Motor neuron (in vitro differentiated cells): ENCODE measurements around the gene DMBX1. TPM values are rescaled to one million over a fixed set of nuclear protein-coding genes. Genes with fewer than 3 reads are reported as not detected.

Experiments
- ATAC-seq, 8 experiments: fragments of 200-7000 bp; cut with Tn5 transposase; replicated peaks in 6 of 8; 2 replicates each; pipeline ENCODE4 v1.8.0; 2021; ENCODE audit warnings: mild to moderate bottlenecking in 8 of 8, moderate library complexity in 8 of 8
- H3K27ac ChIP-seq, 2 donors: fragments of 250-450 bp; sonication (Bioruptor Pico); 2 replicates each; pipeline ENCODE4 v1.9.0; 2021; ENCODE audit warnings: antibody characterized with exemption in 2 of 2, mild to moderate bottlenecking in 2 of 2, moderate library complexity in 1 of 2
- H3K4me1 ChIP-seq, 2 donors: fragments of 250-450 bp; sonication (Bioruptor Pico); replicated peaks in 1 of 2; 2 replicates each; pipeline ENCODE4 v1.6.1; 2021; ENCODE audit warnings: antibody characterized with exemption in 2 of 2, mild to moderate bottlenecking in 2 of 2, moderate library complexity in 1 of 2
- H3K4me3 ChIP-seq, 5 donors: fragments of 250-450 bp; sonication (Bioruptor Pico); 2 replicates each; pipeline ENCODE4 v1.9.0; 2021; ENCODE audit warnings: antibody characterized with exemption in 5 of 5, mild to moderate bottlenecking in 5 of 5, moderate library complexity in 4 of 5
- WGBS, 10 experiments: fragments of 450-650 bp; shearing (Covaris generic); methylation state at CpG; one replicate each; pipeline ENCODE4 v1.0.0; 2022; 5-methylcytosine and 5-hydroxymethylcytosine counted together
- in situ Hi-C, 9 experiments: fragments of 400-800 bp; cut with MboI; loops; one replicate each; pipeline ENCODE4 v1.15.0; 2021; ENCODE audit warnings: low sequenced_read_pairs in 9 of 9, low pct_unique_long_range_greater_than_20kb in 2 of 9; ENCODE audit not compliant: unreplicated experiment in 9 of 9
- total RNA-seq, 8 experiments: library from RNA; unstranded; fragments of 300-600 nt; gene quantifications; 2 replicates each; pipeline versions ENCODE4 v1.2.3 to v1.2.4, GENCODE V29; 2022

The DMBX1 gene
- total RNA-seq, 8 experiments from 2014 or later, result 0.13 to 1.4 (median 0.15) TPM; not detected in 3

- WGBS, 10 experiments, result 33 to 83% (median 50%) methylated on average over 1 to 7 of the region's 8 CpGs; no CpG with 5 or more reads in 5 of the 10 experiments
- in situ Hi-C loops, result loop anchor here in 1 of 9 experiments (10.0 kb wide), 1 partner anchor 46 kb away; no protein-coding TSS in a partner anchor
- Histone ChIP-seq H3K27ac (no peak overlapping the region), H3K4me3 (no peak overlapping the region), H3K4me1 (no peaks in the 10 kb centered on the region)
- no peak for ATAC-seq
These were observed 10.7 kb upstream of the DMBX1 start for GRCh38 chr1:46478721-46479485.

DNA sequence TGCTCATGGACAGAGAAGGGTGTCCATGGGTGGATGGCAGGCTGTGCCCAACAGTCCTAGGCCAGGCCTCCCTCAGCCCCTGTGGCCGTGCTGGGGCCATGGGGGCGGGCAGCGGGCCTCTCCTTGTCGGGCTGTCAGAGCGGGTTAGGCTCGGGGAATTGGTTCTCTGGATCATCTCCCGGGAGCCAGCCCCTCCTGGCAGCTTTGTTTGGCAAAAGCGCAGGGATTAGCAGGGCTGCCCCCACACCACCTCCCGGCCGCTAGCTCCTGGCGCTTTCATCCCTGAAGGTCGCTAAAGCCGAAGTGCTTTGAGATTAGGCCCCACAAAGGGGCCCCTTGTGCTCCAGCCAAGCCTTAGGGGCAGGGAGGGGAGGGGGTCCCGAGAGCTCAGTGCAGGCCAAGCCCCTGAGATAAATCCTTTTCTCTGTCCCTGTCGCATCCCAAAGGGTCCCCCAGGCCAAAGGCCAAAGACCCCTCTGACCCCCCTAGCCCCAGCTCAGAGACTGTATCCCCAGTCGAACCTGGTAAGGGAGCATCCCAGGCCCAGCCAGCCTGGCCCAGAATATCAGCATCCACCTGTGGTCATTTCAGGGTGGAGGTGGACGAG, 9.8 kb upstream of the DMBX1 start:
- no peaks in the 10 kb centered on the region for H3K4me1 ChIP-seq
- WGBS, 10 experiments, result 30 to 51% (median 44%) methylated on average over 5 to 11 of the region's 17 CpGs; no CpG with 5 or more reads in 7 of the 10 experiments
- in situ Hi-C loops, result loop anchor here in 1 of 9 experiments (10.0 kb wide), 1 partner anchor 45 kb away; no protein-coding TSS in a partner anchor
- no peak overlapping the region for H3K27ac ChIP-seq
- no peak for ATAC-seq
- H3K4me3 ChIP-seq, result no peak overlapping the region

- Histone ChIP-seq H3K4me3 (no peak overlapping the region), H3K27ac (no peak overlapping the region), H3K4me1 (peaks cover 3 to 8% of the 10 kb centered on the region in 2 donors)
- 24 to 80% (median 43%) methylated on average over 1 to 3 of the region's 7 CpGs; no CpG with 5 or more reads in 4 of the 10 experiments for WGBS, 10 experiments
- in situ Hi-C loops, result no loop called here
- no peak for ATAC-seq
These were observed 8.5 kb upstream of the DMBX1 start for GRCh38 chr1:46480959-46481646.

DNA sequence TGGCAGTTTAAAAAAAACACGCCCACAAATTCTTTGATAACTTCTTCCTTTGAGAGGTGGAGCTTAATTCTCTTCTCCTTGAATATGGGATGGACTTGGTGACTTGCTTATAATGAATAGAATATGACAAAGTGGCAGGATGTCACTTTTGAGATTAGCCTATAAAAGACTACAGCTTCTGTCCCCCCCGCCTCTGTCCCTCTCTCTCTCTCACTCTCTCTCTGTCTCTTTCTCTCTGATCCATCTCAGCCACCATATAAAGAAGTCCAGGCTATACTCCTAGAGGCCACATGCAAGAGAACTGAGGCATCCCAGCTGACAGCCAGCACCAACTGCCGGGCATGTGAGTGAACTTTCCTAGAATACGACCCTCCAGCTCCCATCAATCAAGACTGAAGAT, 7.7 kb upstream of the DMBX1 start:
- Histone ChIP-seq H3K27ac (no peak overlapping the region), H3K4me3 (no peak overlapping the region), H3K4me1 (peaks cover 3 to 8% of the 10 kb centered on the region in 2 donors)
- WGBS, 10 experiments, result 8 to 70% (median 57%) methylated on average over 1 to 4 of the region's 4 CpGs; no CpG with 5 or more reads in 1 of the 10 experiments
- in situ Hi-C loops, result no loop called here
- ATAC-seq, result no peak

DNA sequence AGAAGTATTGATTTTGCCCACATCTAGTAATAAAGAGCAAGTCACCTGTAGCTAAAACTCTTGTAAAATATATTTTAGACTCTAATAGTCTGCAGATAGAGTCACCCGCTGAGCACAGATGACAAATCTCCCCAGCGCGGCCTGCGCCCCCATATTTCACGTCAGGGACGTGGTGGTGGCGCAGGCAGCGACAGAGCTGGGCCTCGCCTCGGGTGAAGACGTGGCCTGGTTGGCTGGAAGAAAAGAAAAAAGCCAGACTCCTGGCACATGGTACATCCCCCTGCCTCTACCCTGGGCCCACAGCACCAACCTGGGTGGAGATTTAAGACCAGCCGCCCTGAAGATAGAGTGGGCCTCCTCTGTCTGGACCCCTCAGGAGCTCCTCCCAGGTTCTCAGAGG, 6.0 kb upstream of the DMBX1 start:
- peak in 1 of 8 experiments; percentile 54 for ATAC-seq
- Histone ChIP-seq H3K4me3 (no peak overlapping the region), H3K4me1 (peaks cover 3 to 8% of the 10 kb centered on the region in 2 donors), H3K27ac (no peak overlapping the region)
- WGBS, 10 experiments, result 20 to 65% (median 53%) methylated on average over 1 to 8 of the region's 12 CpGs; no CpG with 5 or more reads in 7 of the 10 experiments
- in situ Hi-C loops, result no loop called here

GRCh38 chr1:46484783-46485490, 4.7 kb upstream of the DMBX1 start:
- Histone ChIP-seq H3K4me3 (peak overlapping the region in 1 of 5 donors; percentile 29), H3K27ac (no peak overlapping the region), H3K4me1 (peaks cover 3 to 8% of the 10 kb centered on the region in 2 donors)
- 7 to 79% (median 27%) methylated on average over 1 to 5 of the region's 14 CpGs; no CpG with 5 or more reads in 5 of the 10 experiments for WGBS, 10 experiments
- in situ Hi-C loops, result no loop called here
- no peak for ATAC-seq

DNA sequence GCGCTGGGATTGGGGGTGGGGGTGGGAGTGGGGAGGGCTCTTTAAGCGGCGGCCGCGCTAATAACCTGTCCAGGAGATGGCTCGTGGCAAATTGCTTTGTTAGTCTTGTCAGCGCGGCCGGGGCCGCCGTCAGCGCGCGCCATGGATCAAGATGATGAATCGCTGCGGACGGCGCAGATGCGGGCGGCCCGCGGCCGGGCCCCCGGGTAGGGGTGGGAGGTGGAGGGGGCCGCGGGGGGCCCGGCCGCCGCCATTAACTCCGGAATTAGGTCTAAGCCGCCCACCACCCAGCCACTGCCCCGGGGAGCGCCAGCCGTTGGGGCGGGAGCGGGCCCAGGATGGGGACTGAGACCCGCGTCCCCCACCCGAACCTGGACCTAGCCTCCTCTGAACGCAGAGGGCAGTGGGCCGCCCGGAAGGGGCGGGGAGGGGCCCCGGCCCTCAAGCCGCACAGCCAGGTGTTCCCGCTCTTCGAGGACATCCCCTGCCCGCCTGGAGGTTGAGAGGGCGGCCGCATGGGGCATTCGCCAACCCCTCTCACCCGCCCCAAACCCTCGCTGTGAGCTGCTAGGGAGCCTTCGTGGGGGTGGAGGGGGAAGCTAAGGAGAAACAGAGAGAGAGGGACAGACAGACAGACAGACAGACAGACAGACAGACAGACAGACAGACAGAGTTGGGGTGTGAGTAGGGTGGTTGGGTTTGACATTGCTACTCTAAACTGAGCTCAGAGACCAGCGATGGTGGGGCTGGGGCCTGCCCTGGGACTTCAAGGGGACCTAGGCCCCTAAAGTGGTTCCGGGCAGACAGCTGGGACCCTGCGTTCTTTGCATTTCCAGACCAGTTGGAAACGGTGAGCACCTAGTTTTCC, 3.8 kb upstream of the DMBX1 start:
- H3K27ac ChIP-seq, result no peak overlapping the region
- 15 to 100% (median 56%) methylated on average over 1 to 8 of the region's 58 CpGs; no CpG with 5 or more reads in 5 of the 10 experiments for WGBS, 10 experiments
- peak in 5 of 8 experiments; percentile 61 to 85 (median 82) for ATAC-seq
- in situ Hi-C loops, result no loop called here
- H3K4me3 ChIP-seq, result peak overlapping the region in 2 of 5 donors; percentile 7 to 29
- peaks cover 3 to 8% of the 10 kb centered on the region in 2 donors for H3K4me1 ChIP-seq

DNA sequence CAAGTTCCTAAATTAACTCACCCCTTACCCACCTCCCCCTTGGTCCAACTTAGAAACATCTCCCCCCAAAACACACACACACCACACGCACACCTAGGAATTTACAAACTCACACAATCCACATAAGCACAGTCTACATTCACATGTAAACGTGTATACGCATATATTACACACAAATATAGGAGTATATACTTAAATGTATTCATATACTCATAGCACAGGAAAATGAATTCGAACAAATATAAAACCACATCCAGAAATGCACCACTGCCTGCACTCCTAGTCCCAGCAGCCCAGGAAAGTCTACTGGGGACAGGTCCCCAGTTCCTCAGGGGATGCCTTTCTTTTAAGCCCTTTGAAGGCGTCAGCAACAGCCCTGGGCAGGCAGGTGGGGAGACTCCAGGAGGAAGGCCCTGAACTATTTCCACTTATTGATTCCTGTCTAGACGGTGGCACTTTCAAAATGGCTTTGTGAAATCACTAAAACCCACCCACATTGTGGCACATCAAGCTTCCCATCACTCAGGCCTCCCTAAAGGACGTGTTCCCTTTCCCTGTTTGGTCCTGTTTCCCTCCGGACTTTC, 3.1 kb upstream of the DMBX1 start:
- ATAC-seq, result no peak
- WGBS, 10 experiments, result 53 to 91% (median 69%) methylated on average over 1 to 7 of the region's 8 CpGs; no CpG with 5 or more reads in 2 of the 10 experiments
- Histone ChIP-seq H3K4me3 (no peak overlapping the region), H3K4me1 (peaks cover 3 to 8% of the 10 kb centered on the region in 2 donors), H3K27ac (no peak overlapping the region)
- in situ Hi-C loops, result no loop called here

- Histone ChIP-seq H3K4me3 (no peak overlapping the region), H3K27ac (no peak overlapping the region), H3K4me1 (peaks cover 3 to 8% of the 10 kb centered on the region in 2 donors)
- 0 to 20% methylated on average over 1 to 5 of the region's 7 CpGs; no CpG with 5 or more reads in 8 of the 10 experiments for WGBS, 10 experiments
- in situ Hi-C loops, result no loop called here
- no peak for ATAC-seq
These were observed 1.8 kb upstream of the DMBX1 start for GRCh38 chr1:46487818-46488218.

GRCh38 chr1:46488343-46489168, 1.1 kb upstream of the DMBX1 start:
- peaks cover 3 to 8% of the 10 kb centered on the region in 2 donors for H3K4me1 ChIP-seq
- peak in 2 of 8 experiments; percentile 15 to 16 for ATAC-seq

DNA sequence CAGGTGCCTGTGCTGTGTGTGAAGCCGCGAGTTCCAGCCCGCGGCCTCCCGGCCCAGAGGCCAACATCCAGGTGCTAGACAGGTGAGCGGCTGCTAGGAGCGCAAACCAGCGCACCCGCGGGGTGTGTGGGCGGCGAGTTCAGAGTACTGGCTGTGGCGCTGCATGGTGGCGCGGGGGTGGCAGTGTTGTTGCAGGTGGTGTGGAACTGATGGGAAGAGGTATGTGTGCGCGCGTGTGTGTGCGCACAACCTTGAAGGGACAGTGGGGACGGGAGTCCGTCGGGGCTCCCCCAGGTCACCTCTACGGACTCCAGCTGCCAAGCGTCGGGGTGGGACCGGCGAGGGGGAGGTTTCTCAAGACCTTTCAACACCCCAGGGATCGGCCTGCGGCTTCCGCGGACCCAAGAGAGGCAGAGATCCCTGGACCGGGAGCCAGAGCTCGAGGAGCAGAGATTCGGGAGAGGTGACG, 433 bp upstream of the DMBX1 start:
- Histone ChIP-seq H3K27ac (no peak overlapping the region), H3K4me1 (peaks cover 3 to 8% of the 10 kb centered on the region in 2 donors), H3K4me3 (no peak overlapping the region)
- WGBS, 10 experiments, result 0 to 20% (median 1%) methylated on average over 1 to 7 of the region's 35 CpGs; no CpG with 5 or more reads in 6 of the 10 experiments
- in situ Hi-C loops, result no loop called here
- ATAC-seq, result peak in 1 of 8 experiments; percentile 9

More at GRCh38 chr1:46488343-46489168, 1.1 kb upstream of the DMBX1 start:
- Histone ChIP-seq H3K27ac (no peak overlapping the region), H3K4me3 (no peak overlapping the region)
- WGBS, 10 experiments, result 2 to 17% (median 10%) methylated on average over 2 to 14 of the region's 24 CpGs; no CpG with 5 or more reads in 5 of the 10 experiments
- in situ Hi-C loops, result no loop called here
